ENCODE results near the gene PRIMPOL. TPM values are rescaled to one million over a fixed set of nuclear protein-coding genes. Genes with fewer than 3 reads are reported as not detected.

Gene PRIMPOL
- polyA plus RNA-seq, 1 experiment, result 12.2 TPM

DNA sequence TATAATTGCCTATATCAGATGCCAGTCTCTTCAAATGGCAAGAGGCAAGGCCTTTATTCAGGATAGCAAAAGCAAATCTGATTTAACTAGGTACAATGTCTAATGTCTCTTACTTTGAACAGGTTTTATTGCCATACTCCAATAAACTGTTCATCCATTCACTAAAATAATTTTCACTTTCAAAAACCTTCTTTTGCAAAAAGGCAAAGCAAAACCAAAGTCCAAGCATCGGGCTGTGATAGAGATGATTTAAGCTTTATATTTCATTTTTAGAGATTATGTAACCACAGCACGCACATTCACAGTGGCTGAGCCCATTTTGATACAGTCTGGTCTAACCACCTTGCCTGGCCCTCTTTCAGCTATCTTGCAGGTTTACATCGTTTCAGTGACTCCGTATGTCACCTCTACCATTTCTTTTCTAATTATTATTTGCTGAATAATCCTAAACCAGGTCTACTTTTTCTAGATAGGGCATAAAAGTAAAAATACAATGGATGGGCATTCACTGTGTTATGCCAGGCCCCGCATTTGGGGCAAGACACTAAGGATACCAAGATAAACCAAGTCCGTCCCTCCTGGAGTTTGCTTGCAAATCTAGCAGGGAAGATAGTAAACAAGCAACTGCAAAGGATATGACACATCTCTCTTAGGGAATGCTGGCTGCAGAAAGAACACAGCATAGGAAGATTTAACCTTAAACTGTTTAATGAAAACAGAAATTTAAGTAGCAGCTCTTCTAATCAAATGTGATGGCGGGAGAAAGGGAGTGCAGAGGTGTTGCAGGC lies 2.1 kb upstream of the PRIMPOL start:
- H3K27me3 ChIP-seq (ENCODE audit: control insufficient read depth, insufficient read depth, low read length), result no peaks in the 10 kb centered on the region
- POLR2A ChIA-PET, result no interaction called here
- H3K27ac ChIP-seq (ENCODE audit: low read depth, low read length), result peak overlapping the region; percentile 55
- H3K9me3 ChIP-seq (ENCODE audit: control insufficient read depth, insufficient read depth, low read length), result no peaks in the 10 kb centered on the region
- TF ChIP-seq, protein P1, sequence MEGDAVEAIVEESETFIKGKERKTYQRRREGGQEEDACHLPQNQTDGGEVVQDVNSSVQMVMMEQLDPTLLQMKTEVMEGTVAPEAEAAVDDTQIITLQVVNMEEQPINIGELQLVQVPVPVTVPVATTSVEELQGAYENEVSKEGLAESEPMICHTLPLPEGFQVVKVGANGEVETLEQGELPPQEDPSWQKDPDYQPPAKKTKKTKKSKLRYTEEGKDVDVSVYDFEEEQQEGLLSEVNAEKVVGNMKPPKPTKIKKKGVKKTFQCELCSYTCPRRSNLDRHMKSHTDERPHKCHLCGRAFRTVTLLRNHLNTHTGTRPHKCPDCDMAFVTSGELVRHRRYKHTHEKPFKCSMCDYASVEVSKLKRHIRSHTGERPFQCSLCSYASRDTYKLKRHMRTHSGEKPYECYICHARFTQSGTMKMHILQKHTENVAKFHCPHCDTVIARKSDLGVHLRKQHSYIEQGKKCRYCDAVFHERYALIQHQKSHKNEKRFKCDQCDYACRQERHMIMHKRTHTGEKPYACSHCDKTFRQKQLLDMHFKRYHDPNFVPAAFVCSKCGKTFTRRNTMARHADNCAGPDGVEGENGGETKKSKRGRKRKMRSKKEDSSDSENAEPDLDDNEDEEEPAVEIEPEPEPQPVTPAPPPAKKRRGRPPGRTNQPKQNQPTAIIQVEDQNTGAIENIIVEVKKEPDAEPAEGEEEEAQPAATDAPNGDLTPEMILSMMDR (IDR thresholded peaks at IDR 0.05; ENCODE audit: low read depth, low read length), result no peak
- no peak for DNase-seq (ENCODE audit: low read depth, low spot score)
- CTCF ChIA-PET, result interaction anchor here (1.0 kb wide), 1 partner anchor 383 kb away, joined by 6 read pairs; no protein-coding TSS in a partner anchor
- peak overlapping the region; percentile 81 for H3K4me3 ChIP-seq (ENCODE audit: low read depth, low read length)

DNA sequence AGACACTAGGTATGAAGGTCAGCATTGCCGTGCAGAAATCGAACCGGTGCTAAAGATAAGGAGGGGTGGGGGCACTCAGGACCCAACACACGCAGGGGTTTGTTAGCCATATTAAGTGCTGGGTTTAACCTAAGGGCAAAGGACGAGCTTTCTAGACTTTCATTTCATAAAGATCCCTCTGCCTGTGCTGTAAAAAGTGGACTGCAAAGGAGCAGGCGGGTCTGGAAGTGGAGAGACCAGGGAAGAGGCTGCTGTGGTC lies 1.6 kb upstream of the PRIMPOL start:
- H3K27me3 ChIP-seq (ENCODE audit: control insufficient read depth, insufficient read depth, low read length), result no peaks in the 10 kb centered on the region
- H3K27ac ChIP-seq (ENCODE audit: low read depth, low read length), result peak overlapping the region; percentile 55
- no peaks in the 10 kb centered on the region for H3K9me3 ChIP-seq (ENCODE audit: control insufficient read depth, insufficient read depth, low read length)
- H3K4me3 ChIP-seq (ENCODE audit: low read depth, low read length), result peak overlapping the region; percentile 81
- ChIA-PET POLR2A (interaction anchor here (2.8 kb wide), 1 partner anchor 86 kb away, joined by 30 read pairs; the partner anchor contains the start of gene CENPU), CTCF (no interaction called here)
- DNase-seq (ENCODE audit: low read depth, low spot score), result no peak
- TF ChIP-seq, protein P1 (IDR thresholded peaks at IDR 0.05; ENCODE audit: low read depth, low read length), result no peak

DNA sequence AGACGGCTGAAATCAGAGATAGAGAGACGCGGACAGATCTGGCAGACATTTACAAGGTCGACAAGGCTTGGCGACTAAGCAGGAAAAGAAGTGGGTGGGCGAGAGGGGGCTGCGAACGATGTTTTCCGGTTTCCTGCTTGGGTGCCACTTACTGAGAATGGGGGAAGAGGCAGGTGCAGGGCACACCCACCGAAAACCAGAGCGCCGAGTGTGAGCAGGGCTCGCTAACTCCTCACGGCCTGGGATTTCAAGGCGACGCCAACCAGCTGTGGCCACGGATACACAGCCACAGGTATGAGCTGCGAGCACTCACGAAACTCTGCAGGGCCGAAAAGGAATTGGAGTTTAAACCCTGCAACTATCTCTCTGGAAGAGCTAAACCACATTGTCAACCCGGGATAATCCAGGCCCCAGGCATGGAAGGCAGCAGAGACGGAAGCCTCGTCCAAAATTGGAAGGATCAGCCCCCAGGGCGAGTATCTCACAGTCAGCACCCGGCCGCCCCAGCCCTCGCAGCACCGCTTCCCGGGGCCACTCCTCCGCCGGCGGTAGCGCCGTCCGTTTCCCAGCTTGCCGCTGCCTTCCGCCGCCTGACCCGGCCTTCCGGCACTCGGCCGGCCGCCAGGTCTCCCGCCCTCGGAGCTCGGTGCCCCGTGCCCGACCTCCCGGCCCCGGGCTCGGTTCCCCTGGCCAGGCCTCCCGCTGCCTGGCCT lies 1.1 kb upstream of the PRIMPOL start:
- Histone ChIP-seq H3K9me3 (ENCODE audit: control insufficient read depth, insufficient read depth, low read length) (no peaks in the 10 kb centered on the region), H3K27ac (ENCODE audit: low read depth, low read length) (peak overlapping the region; percentile 73), H3K4me3 (ENCODE audit: low read depth, low read length) (peak overlapping the region; percentile 81), H3K27me3 (ENCODE audit: control insufficient read depth, insufficient read depth, low read length) (no peaks in the 10 kb centered on the region)
- ChIA-PET CTCF (interaction anchor here (0.7 to 1.1 kb wide), 2 partner anchors 10 to 109 kb away, joined by 3 read pairs; no protein-coding TSS in a partner anchor), POLR2A (interaction anchor here (0.6 to 2.8 kb wide), 3 partner anchors 47 to 616 kb away, joined by 3 to 30 read pairs (median 3); partner anchors contain the start of gene CENPU)
- no peak for DNase-seq (ENCODE audit: low read depth, low spot score)
- TF ChIP-seq, protein P1 (IDR thresholded peaks at IDR 0.05; ENCODE audit: low read depth, low read length), result 0 out of 2 replicates have a peak, but pooled peaks have one; percentile 7

DNA sequence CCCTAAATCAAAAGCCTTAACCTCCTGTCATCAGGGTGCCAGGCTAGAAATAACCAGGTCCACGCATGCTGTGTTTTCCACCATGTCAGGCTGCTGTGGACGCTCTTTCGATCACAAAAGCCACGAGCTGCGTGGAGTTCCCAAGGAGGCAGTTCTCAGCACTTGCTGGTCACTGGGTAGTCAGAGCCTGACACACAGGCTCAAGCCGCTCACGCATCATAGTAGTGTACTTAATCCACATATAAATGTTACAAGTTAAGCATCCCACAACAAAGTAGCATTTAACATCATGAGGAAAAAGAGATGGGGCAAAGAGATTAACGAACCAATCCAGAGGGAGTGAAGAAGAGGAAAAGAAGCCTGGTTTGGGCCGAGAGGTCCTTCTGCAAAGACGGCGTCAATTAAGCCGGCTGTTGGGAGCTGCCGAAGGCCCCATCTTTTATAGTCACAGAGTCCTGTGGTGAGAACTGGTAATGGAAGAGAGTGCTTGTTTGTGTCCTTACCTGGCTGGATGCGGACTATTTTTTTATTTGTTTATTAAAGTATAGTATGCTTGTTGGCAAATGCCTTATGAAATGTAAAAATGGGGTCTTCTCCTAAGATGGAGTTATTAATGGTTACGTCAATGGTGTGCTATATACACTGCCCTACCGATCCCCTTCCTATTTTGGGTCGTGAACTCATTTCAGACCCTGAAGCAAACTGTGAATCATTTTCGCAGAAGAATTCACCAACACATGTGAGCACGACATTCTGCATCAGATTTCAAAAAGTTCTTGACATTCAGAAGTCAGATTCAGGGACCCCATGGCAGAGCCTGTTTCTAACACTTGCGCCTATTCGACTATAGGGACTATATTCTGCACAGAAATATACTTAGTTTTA lies 675 bp downstream of the PRIMPOL start:
- ChIA-PET POLR2A (interaction anchor here (0.5 to 2.8 kb wide), 9 partner anchors 12 to 557 kb away, joined by 3 to 30 read pairs (median 4); partner anchors contain the start of gene CENPU), CTCF (interaction anchor here (0.6 to 1.3 kb wide), 9 partner anchors 12 to 910 kb away, joined by 3 to 9 read pairs (median 4); no protein-coding TSS in a partner anchor)
- H3K27me3 ChIP-seq (ENCODE audit: control insufficient read depth, insufficient read depth, low read length), result no peaks in the 10 kb centered on the region
- no peak for DNase-seq (ENCODE audit: low read depth, low spot score)
- TF ChIP-seq, protein P1 (IDR thresholded peaks at IDR 0.05; ENCODE audit: low read depth, low read length), result no peak
- peak overlapping the region; percentile 80 for H3K4me3 ChIP-seq (ENCODE audit: low read depth, low read length)
- H3K9me3 ChIP-seq (ENCODE audit: control insufficient read depth, insufficient read depth, low read length), result no peaks in the 10 kb centered on the region
- H3K27ac ChIP-seq (ENCODE audit: low read depth, low read length), result peak overlapping the region; percentile 77

Measured in AG04450 (cell line).